HG02623 (cell line): ENCODE measurements around the gene CD47.

ENCODE experiments used
- ATAC-seq: cut with Tn5 transposase; IDR thresholded peaks from one replicate; pipeline ENCODE4 v1.9.1; 2021; ENCODE audit warnings: moderate library complexity; ENCODE audit not compliant: unreplicated experiment

CD47 gene

DNA sequence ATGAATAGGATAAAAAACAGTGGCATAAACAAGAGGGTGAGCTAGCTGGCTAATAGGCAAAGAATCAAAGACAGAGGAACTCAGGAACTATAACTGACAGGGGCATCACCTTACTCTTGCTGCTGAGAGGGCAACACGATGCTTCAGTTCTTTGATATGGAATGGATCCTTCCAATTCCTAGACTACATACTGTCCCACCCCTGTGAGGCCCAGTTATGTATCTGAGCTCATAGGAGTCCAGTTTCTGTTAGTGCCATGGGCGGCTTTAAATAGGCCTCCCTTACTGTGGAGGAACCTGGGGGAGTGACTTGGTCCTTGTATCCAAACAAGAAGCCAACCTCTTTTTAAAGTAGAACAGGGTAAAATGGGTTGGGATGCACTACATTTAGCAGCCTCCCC, 37.3 kb downstream of the CD47 start:
- no peak for ATAC-seq

DNA sequence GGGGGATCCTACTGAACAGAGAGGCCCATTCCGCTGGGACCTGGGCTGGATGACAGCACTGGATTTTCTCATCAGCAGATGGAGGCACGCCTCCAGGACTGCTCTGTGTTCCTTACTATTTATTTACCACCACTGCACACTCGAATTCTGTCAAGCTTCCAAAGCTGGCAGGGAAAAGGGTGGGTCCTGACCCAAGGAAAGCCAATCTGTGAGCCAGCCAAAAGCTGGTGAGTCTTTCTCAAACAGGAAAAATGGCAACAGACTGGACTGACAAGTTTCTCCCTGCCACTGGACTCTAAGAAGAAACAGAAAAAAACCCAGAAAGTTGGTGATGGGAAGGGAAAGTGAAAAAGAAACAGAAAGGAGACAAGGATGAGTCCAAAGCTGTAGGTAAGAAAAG, 37.8 kb downstream of the CD47 start:
- no peak for ATAC-seq

GRCh38 chr3:108051005-108051404, 39.8 kb downstream of the CD47 start:
- ATAC-seq: no peak

DNA sequence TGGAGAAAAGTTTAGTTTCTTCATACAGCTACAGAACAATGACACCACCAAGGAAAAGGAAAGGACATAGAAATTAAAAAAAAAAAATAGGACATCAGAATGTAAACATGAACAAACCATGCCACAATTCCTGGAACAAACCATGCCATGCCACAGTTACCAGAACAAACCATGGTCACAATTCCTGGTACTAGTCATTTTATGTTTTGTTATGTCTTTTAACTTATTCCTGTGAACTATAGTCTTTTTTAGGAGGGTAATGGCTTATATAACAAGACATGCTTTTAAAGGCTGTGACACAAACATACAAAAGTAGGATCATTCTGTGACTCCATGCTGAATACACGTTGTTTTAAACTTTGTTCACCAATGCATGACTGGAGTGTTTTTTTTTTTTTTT, 42.8 kb downstream of the CD47 start:
- ATAC-seq: no peak

- ATAC-seq: no peak
Observed at GRCh38 chr3:108046247-108046646, 44.6 kb downstream of the CD47 start.

GRCh38 chr3:108044699-108045098, 46.1 kb downstream of the CD47 start:
- no peak for ATAC-seq

DNA sequence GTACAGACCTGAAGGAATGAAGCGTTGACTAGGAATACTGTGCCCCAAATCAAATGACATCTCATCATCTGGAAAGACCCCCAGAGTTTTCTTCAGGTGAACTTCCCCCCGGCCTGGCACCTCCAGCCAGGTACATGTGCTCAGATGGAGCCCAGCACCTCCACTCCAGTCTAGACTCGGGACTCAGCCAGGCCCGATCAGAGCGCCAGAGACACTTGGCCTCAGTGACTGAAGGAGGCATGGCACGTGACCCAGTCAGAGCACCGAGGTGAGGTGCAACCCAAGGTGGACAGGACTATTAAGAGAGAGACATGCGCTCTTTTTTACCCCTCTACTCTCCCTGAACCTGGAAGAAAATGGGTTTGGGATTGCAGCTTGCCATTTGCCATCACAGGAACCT, 48.5 kb downstream of the CD47 start:
- ATAC-seq: no peak

GRCh38 chr3:108041253-108041652, 49.6 kb downstream of the CD47 start:
- no peak for ATAC-seq

DNA sequence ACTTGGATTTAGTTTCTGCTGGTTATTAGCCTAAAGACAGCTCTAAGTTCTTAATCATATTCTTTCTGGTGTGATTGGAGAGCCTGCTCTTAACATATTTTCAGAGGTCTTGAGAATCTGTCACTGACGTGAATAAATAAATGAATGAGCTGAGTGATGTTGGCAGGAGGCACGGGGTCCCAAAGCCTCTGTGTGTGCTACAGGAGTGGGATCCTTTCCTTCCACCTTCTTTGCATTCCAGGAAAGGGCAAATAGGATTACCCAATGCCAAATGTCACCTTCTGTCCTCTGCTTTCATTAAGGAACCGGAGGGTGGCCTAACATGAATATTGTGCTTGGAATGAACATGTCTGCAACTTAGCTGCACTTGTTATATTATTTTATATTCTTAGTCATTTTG, 53.1 kb downstream of the CD47 start:
- no peak for ATAC-seq

GRCh38 chr3:108036984-108037741, 53.7 kb downstream of the CD47 start:
- ATAC-seq: peak; percentile 64

- no peak for ATAC-seq
Observed at GRCh38 chr3:108036401-108036800, 54.4 kb downstream of the CD47 start.

DNA sequence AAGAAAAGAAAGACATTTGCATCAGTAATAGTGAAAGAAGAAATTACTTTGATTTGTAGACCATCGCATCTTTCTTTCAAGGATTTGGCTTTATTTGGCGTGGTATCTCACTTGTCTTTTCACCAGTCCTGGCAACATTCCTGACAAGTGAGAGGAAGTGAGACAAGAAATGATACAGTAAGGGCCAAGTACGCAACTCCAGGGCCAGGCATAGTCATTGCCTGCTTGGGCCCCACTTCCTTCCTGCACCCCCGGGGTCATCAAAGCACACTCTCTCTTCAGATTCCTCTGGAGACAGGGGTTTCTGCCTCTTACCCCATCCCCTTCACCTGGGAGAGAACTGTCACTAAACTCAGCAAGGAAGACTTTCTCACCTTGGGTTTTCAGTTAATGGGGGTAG, 55.1 kb downstream of the CD47 start:
- ATAC-seq: no peak

DNA sequence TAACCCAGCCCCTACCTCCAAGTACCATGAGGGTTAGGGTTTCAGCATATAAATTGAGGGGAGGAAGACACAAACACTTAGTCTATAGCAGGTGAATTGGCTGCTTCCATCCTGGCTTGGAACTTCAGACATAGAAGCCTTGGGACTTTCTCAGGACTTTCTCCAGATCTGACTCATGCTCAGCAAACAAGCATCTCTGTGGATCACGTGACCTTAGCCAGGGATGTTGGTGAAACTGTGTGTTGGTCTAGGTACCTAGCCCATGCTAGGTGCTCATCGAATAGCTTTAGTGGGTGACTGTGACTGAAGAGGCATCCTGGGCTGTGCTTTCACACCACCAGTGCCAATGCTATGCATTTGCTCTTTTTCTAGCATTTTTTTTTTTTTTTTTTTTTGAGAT, 58.9 kb downstream of the CD47 start:
- no peak for ATAC-seq

DNA sequence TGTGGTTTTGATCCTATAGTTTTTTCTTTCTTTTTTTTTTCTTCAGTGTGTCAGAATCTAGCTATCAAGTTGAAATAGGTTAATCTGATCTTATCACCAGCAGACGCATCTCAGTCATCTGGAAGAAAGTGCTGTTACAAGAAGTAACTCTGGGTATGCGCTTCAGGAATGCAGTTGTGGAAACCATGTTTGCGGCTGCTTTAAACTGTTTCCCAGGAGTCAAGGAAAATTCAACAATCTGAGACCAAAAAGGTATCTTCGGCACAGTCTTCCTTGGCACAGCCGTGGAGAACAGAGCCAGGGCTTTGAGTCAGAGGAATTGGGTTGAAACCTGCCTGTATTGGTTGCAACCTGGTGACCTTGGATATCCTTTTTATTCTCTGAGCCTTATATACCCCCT, 59.9 kb downstream of the CD47 start:
- ATAC-seq: no peak

GRCh38 chr3:108029466-108029865, 61.4 kb downstream of the CD47 start:
- no peak for ATAC-seq

GRCh38 chr3:108028896-108029295, 61.9 kb downstream of the CD47 start:
- no peak for ATAC-seq

- ATAC-seq: no peak
Observed at GRCh38 chr3:108025177-108025576, 65.7 kb downstream of the CD47 start.

DNA sequence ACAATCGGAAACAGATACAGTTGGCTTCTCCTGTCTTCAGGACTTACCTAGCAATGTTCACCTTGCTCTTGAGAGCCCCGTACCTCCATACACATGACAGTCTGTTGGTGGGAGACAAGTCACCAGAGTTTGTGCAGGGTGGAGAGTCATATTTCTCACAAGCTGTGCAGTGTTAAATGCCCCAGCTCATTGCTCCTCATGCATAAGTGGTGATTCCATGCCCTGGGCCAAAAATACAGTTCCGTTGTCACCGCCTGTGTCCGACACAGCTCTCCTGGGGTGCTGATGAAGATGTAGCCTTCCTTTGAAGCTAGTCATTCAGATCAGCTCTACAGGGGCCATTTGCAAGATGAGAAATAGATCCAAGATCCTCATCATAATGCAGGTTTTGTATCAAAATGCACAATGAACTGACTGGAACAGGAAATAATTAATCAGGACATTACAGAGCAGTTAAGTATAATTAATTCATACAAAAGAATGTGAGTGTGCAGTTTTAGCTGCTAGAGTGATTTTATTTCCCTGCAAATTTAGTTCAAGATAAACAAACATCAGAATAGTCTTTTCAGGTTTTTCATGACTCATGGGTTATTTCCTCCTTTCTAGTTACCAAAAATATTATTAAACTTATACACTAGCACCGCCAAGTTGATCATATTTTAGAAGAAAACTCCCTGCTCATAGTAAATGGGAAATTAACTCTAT, 66.5 kb downstream of the CD47 start:
- no peak for ATAC-seq

DNA sequence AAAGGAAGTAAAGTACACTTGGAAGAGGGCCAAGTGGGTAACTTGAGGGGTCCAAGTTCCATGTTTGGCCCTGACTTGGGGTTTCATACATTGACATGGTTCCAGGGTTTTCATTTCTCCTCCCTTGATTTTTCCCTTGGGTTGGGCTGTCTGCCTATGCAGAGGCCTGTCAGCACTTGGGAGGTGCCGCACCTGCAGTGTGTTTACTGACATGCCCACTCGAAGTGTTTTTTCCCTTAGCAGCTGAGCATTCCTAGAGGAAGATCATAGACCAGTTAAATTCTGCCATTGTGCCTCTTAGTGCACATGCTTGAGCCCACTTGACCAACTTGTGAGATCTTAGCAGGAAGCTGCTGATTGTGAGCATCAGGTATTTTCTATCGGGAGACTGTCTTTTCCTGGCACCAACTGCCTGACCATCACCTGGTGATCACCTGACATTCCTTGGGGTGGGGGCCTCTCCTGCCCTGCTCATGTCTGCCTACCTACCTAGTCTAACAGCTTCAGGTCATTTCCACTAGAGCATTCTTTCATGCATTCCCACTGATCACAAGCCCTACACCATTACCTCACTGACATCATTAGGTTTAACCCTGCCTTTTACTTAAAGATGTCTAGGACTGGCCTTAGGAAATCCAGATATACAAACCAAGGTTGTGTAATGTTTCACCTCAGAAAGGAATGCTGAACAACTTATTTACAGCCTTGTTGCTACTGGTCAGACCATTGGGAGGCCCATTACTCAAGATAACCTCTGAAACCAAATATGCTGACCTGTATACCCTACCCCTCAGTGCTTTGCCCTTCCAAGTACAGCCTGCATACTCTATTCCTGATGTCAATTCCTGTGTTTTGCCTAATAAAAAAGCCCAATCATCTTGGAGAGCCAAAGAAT, 68.3 kb downstream of the CD47 start:
- ATAC-seq: no peak

DNA sequence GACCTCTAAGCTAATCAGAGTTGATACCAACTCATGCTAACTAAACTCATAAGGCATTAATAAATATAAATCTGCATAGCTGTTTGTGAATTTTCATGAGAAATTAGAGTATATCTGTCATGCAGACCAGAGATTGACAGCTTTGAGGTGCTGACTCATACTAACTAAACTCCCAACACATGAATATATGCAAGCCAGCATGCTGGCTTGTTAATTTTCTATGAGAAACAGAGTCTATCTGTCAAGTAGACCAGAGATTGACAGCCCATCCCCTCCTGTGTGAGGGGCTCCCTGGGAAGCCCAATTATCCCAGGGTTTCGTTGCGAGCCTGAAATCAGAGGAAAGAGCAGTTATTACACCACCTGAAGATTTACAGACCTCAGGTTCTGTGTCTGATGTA, 69.3 kb downstream of the CD47 start:
- no peak for ATAC-seq

GRCh38 chr3:108021131-108021530, 69.7 kb downstream of the CD47 start:
- ATAC-seq: no peak

- ATAC-seq: no peak
Observed at GRCh38 chr3:108018552-108018951, 72.3 kb downstream of the CD47 start.
